GM21723 (cell line): ENCODE data around the gene BRD7.

ENCODE experiments used
- ATAC-seq: cut with Tn5 transposase; IDR thresholded peaks from one replicate; pipeline ENCODE4 v1.9.1; 2021; ENCODE audit warnings: mild to moderate bottlenecking, moderate library complexity; ENCODE audit not compliant: unreplicated experiment

Gene BRD7

DNA sequence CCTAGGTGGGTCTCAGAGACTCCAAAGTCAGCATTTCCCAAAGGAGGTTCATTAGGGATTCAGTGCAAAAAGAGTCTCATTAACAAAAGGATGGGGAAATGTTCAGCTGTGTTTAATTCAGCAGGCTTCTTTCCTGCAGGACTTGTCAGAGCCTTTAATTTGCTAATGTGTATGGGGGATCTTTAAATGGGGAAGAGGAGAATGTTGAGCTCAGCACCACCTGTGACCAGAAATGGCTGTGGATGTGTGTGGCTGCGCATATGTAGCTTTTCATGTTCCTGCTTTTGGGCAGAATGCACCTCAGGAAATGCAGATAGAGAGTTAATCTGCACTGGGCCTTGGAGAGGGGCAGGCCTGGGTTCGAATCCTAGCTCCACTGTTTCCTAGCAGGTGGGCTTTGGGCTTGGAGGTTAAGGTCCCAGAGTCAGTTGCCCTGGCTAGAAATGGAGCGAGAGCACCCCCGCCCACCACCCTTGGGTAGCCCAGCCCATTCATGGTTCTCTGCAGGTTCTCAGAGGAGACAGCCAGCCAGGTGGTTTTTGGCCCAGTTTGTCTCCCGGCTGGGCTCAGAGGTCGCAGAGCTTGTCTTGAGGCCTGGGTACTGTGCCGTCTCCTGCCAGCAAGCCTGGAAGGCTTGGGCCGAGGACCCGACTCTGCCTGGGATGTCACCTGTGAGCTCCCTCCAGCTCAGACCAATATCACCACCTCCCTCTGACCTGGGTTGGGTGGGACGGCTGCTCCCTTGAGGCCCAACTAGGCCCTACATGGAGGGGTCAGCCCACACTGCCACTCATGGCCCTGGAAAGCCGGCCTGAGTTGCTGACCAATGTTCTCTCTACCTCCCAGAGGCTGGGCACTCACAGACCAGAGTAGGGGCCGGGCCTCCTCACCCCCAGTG is 93.1 kb downstream of the BRD7 start:
- no peak for ATAC-seq

GRCh38 chr16:50275098-50275415 is 93.7 kb downstream of the BRD7 start:
- ATAC-seq, result no peak

GRCh38 chr16:50274326-50275097 is 94.3 kb downstream of the BRD7 start:
- ATAC-seq, result peak; percentile 47

DNA sequence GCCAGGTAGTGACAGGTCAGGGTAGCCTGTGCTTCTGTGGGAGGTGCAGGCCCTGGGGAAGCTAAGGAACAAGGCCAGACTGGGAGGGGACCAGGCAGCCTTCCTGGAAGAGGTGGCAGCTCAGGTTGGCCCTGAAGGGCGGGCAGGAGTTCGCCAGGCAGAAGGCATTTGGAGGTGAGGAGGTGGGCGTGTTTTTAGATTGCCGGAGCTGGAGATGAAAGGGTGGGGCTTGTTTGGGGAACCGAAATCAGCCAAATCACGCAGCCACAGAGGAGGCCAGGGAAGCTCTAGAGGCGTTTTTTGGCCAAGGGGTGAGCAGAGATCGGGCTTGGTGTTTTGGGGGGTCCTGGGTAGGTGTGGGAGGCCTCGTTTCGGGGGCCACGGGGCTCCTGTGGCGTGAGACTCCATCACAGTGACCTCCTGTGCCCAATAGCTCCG is 94.9 kb downstream of the BRD7 start:
- peak; percentile 72 for ATAC-seq

- no peak for ATAC-seq
Observed at GRCh38 chr16:50273382-50273690, 95.5 kb downstream of the BRD7 start.

GRCh38 chr16:50272687-50273381 is 96.0 kb downstream of the BRD7 start:
- no peak for ATAC-seq

GRCh38 chr16:50272111-50272571 is 96.6 kb downstream of the BRD7 start:
- no peak for ATAC-seq

GRCh38 chr16:50271148-50272041 is 97.4 kb downstream of the BRD7 start:
- ATAC-seq, result no peak

- no peak for ATAC-seq
Observed at GRCh38 chr16:50270510-50271147, 98.2 kb downstream of the BRD7 start.

- ATAC-seq, result no peak
Observed at GRCh38 chr16:50269769-50270509, 98.8 kb downstream of the BRD7 start.

- ATAC-seq, result no peak
Observed at GRCh38 chr16:50269061-50269705, 99.6 kb downstream of the BRD7 start.

- ATAC-seq, result no peak
Observed at GRCh38 chr16:50268352-50268751, 100.4 kb downstream of the BRD7 start.

- ATAC-seq, result no peak
Observed at GRCh38 chr16:50267651-50268050, 101.1 kb downstream of the BRD7 start.

DNA sequence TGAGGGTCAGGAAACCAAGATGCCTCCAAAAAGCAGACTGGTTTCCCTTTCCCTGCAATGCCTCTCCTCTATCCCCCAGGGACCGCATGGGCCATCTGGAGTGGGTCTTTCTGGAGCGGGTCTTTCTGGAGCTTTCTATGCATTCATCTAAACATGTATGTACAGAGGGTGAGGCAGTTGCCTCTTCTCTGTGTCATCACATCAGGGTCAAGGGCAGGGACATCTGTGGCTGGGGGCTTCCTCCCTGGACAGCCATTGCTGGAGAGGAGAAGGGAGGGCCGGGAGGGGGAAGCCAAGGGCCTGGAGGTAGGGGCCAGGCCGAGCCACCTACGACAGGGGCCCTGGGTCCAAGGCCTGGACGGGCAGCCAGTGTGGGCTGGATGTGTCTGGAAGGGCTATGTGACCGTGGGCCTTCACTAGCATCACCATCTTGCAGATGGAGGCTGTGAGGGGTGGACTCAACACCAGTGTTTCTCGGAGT is 101.6 kb downstream of the BRD7 start:
- ATAC-seq, result no peak

- ATAC-seq, result peak; percentile 84
Observed at GRCh38 chr16:50266337-50267091, 102.3 kb downstream of the BRD7 start, which contains the start of gene ADCY7. ADCY7 (plus strand) TSS chr16:50266551; CDS start chr16:50288180, 21,629 bp downstream.
